H1 (cell line): ENCODE results near the gene DDA1. TPM values are rescaled to one million over a fixed set of nuclear protein-coding genes. Genes with fewer than 3 reads are reported as not detected.

Source experiments
- CTCF ChIA-PET: fragments of 300-600 bp; sonication (Branson Sonifier 250); formaldehyde crosslinking; loops from one replicate; lab custom pipeline; 2021; ENCODE audit not compliant: partially characterized antibody; lab: Charles Lee
- POLR2A ChIA-PET: fragments of 300-600 bp; sonication (Branson Sonifier 250); formaldehyde crosslinking; loops from one replicate; lab custom pipeline; 2021; ENCODE audit warnings: inconsistent platforms; ENCODE audit not compliant: partially characterized antibody; lab: Charles Lee
- DNase-seq, 2 experiments: peaks; one replicate each; pipeline versions ENCODE4 v3.0.0 to v3.0.0-alpha.2; 2010 to 2022; ENCODE audit warnings: low spot score in 2 of 2, low read depth in 1 of 2, mixed read lengths in 1 of 2
- FAIRE-seq: peaks from 2 replicates; lab custom pipeline; 2011; peaks lifted over from hg19 to GRCh38; lab: Jason Lieb, UNC
- H2AFZ ChIP-seq: 2 replicates; pipeline ENCODE4 v1.8.1; 2012; ENCODE audit warnings: low read length, inconsistent platforms
- H2AK5ac ChIP-seq: 2 replicates; pipeline ENCODE4 v1.6.1; 2013; ENCODE audit warnings: low read depth, low read length
- H2BK120ac ChIP-seq: replicated peaks from 2 replicates; pipeline ENCODE3; 2013; ENCODE audit warnings: low read depth, low read length, inconsistent platforms
- H2BK12ac ChIP-seq: 2 replicates; pipeline ENCODE4 v1.6.1; 2013; ENCODE audit warnings: low read depth, low read length
- H2BK15ac ChIP-seq: 2 replicates; pipeline ENCODE4 v1.6.1; 2013; ENCODE audit warnings: low read length
- H2BK20ac ChIP-seq: 2 replicates; pipeline ENCODE4 v1.6.1; 2013; ENCODE audit warnings: low read length
- H2BK5ac ChIP-seq: 2 replicates; pipeline ENCODE4 v1.6.1; 2013; ENCODE audit warnings: low read depth, low read length
- H3K14ac ChIP-seq: 2 replicates; pipeline ENCODE4 v1.6.1; 2013; ENCODE audit warnings: inconsistent platforms; ENCODE audit not compliant: insufficient read length
- H3K18ac ChIP-seq: 2 replicates; pipeline ENCODE4 v1.6.1; 2013; ENCODE audit warnings: low read length; ENCODE audit errors: extremely low read depth
- H3K23ac ChIP-seq: 2 replicates; pipeline ENCODE4 v1.6.1; 2013; ENCODE audit warnings: inconsistent platforms; ENCODE audit not compliant: insufficient read length
- H3K23me2 ChIP-seq: 2 replicates; pipeline ENCODE4 v1.6.1; 2013; ENCODE audit warnings: low read depth, low read length
- H3K27ac ChIP-seq: 2 replicates; pipeline ENCODE4 v1.6.1; 2011; ENCODE audit warnings: low read depth, low read length, inconsistent platforms
- H3K27me3 ChIP-seq, 4 experiments: replicated peaks in 1 of 4; 1 replicate in 1 of 4; 2 replicates in 3 of 4; pipeline versions ENCODE4 v1.6.1 to v1.8.1; 2011 to 2013; ENCODE audit warnings: low read length in 3 of 4, mild to moderate bottlenecking in 3 of 4, inconsistent platforms in 2 of 4, mixed read lengths in 2 of 4, moderate library complexity in 1 of 4; ENCODE audit not compliant: control insufficient read depth in 3 of 4, insufficient read depth in 3 of 4; ENCODE audit errors: extremely low read depth in 1 of 4
- H3K36me3 ChIP-seq, 4 experiments: 2 replicates each; pipeline versions ENCODE4 v1.6.1 to v1.8.1; 2011 to 2013; ENCODE audit warnings: mild to moderate bottlenecking in 4 of 4, low read length in 3 of 4, moderate library complexity in 2 of 4, control low read depth in 1 of 4, inconsistent platforms in 1 of 4; ENCODE audit not compliant: insufficient read depth in 4 of 4, control insufficient read depth in 2 of 4
- H3K4ac ChIP-seq: replicated peaks from 2 replicates; pipeline ENCODE3; 2013; ENCODE audit warnings: low read length, low read depth, mixed read lengths, inconsistent platforms; ENCODE audit not compliant: insufficient read length
- H3K4me1 ChIP-seq, 4 experiments: replicated peaks in 1 of 4; 1 replicate in 1 of 4; 2 replicates in 3 of 4; pipeline versions ENCODE4 v1.6.1 to v1.8.1; 2011 to 2013; ENCODE audit warnings: low read length in 3 of 4, inconsistent platforms in 2 of 4, mixed read lengths in 1 of 4; ENCODE audit not compliant: insufficient read depth in 4 of 4, control insufficient read depth in 3 of 4
- H3K4me2 ChIP-seq, 2 experiments: 2 replicates each; pipeline versions ENCODE4 v1.6.1 to v1.8.1; 2011 to 2013; ENCODE audit warnings: low read depth in 2 of 2, low read length in 2 of 2, control low read depth in 1 of 2, inconsistent platforms in 1 of 2, mild to moderate bottlenecking in 1 of 2; ENCODE audit not compliant: insufficient read depth in 1 of 2
- H3K4me3 ChIP-seq, 4 experiments: fragments of 200-600, 300-600 bp in 1 of 4; sonication (generic), shearing (Covaris generic), sonication (Bioruptor Twin) in 1 of 4; 2 replicates each; pipeline versions ENCODE4 v1.5.1 to v1.8.1; 2011 to 2016; ENCODE audit warnings: low read length in 4 of 4, low read depth in 3 of 4, control low read depth in 2 of 4, inconsistent platforms in 2 of 4, mild to moderate bottlenecking in 2 of 4, mixed read lengths in 1 of 4, moderate library complexity in 1 of 4; ENCODE audit not compliant: insufficient read depth in 2 of 4; ENCODE audit errors: extremely low read depth in 1 of 4
- H3K56ac ChIP-seq: replicated peaks from 2 replicates; pipeline ENCODE3; 2013; ENCODE audit warnings: low read depth, mild to moderate bottlenecking, mixed read lengths, low read length, inconsistent platforms; ENCODE audit not compliant: insufficient read length
- H3K79me1 ChIP-seq: 2 replicates; pipeline ENCODE4 v1.6.1; 2013; ENCODE audit warnings: low read depth, low read length, control low read depth
- H3K79me2 ChIP-seq, 2 experiments: 2 replicates each; pipeline versions ENCODE4 v1.6.1 to v1.8.1; 2012 to 2013; ENCODE audit warnings: low read length in 2 of 2, mild to moderate bottlenecking in 2 of 2, inconsistent platforms in 1 of 2; ENCODE audit not compliant: insufficient read depth in 2 of 2, control insufficient read depth in 1 of 2
- H3K9ac ChIP-seq, 4 experiments: replicated peaks in 1 of 4; 1 replicate in 1 of 4; 2 replicates in 3 of 4; pipeline versions ENCODE4 v1.6.1 to v1.8.1; 2011 to 2013; ENCODE audit warnings: low read depth in 3 of 4, low read length in 3 of 4, control low read depth in 2 of 4, mild to moderate bottlenecking in 2 of 4, moderate library complexity in 2 of 4, inconsistent platforms in 1 of 4; ENCODE audit errors: extremely low read depth in 1 of 4
- H3K9me3 ChIP-seq, 2 experiments: 2 replicates each; pipeline versions ENCODE4 v1.6.1 to v1.8.1; 2012 to 2013; ENCODE audit warnings: mild to moderate bottlenecking in 2 of 2, moderate library complexity in 2 of 2, control low read depth in 1 of 2, inconsistent platforms in 1 of 2, low read depth in 1 of 2, low read length in 1 of 2, mixed read lengths in 1 of 2; ENCODE audit not compliant: insufficient read depth in 2 of 2
- H4K20me1 ChIP-seq, 2 experiments: replicated peaks in 1 of 2; 2 replicates each; pipeline versions ENCODE3 to v1.8.1; 2011 to 2013; ENCODE audit warnings: inconsistent platforms in 2 of 2, low read length in 2 of 2, mild to moderate bottlenecking in 1 of 2; ENCODE audit not compliant: insufficient read depth in 2 of 2, control insufficient read depth in 1 of 2
- H4K5ac ChIP-seq: 2 replicates; pipeline ENCODE4 v1.6.1; 2013; ENCODE audit warnings: low read length, low read depth, mixed read lengths, inconsistent platforms; ENCODE audit not compliant: insufficient read length
- H4K8ac ChIP-seq: 2 replicates; pipeline ENCODE4 v1.8.0; 2013; ENCODE audit warnings: mild to moderate bottlenecking, moderate library complexity, low read length, inconsistent platforms; ENCODE audit not compliant: insufficient read depth; ENCODE audit errors: extremely low read depth
- H4K91ac ChIP-seq: replicated peaks from 2 replicates; pipeline ENCODE3; 2013; ENCODE audit warnings: low read length, mixed read lengths, inconsistent platforms; ENCODE audit not compliant: insufficient read length
- CHD1 ChIP-seq: IDR thresholded peaks from 2 replicates; pipeline ENCODE4 v1.6.1; 2012; ENCODE audit warnings: low read depth, low read length, improper control_type of control experiment
- JUND ChIP-seq: IDR thresholded peaks from 2 replicates; pipeline ENCODE4 v1.6.1; 2011; ENCODE audit warnings: mild to moderate bottlenecking, improper control_type of control experiment, low read length
- SP1 ChIP-seq: IDR thresholded peaks from 2 replicates; pipeline ENCODE4 v1.6.1; 2011; ENCODE audit warnings: low read depth, low read length
- SUZ12 ChIP-seq: fragments of 200-600 bp; sonication (generic); IDR thresholded peaks from 2 replicates; pipeline ENCODE4 v1.6.1; 2012; ENCODE audit warnings: mild to moderate bottlenecking, inconsistent platforms, low read length, moderate library complexity, mixed read lengths
- TAF7 ChIP-seq: optimal IDR thresholded peaks from 2 replicates; pipeline ENCODE3; 2011; ENCODE audit warnings: low read depth, mild to moderate bottlenecking, inconsistent platforms, low read length, moderate library complexity, borderline replicate concordance
- TCF12 ChIP-seq: IDR thresholded peaks from 2 replicates; pipeline ENCODE4 v1.6.1; 2011; ENCODE audit warnings: low read depth, mild to moderate bottlenecking, low read length
- ZNF274 ChIP-seq: IDR thresholded peaks from 2 replicates; pipeline ENCODE4 v1.7.0; 2012; ENCODE audit warnings: low read length, borderline replicate concordance; ENCODE audit errors: extremely low read depth
- WGBS, 2 experiments: shearing (Covaris generic) in 1 of 2; methylation state at CpG; one replicate each; pipeline versions ENCODE4 v1.1.6 to v1.1.7; 2013 to 2015; ENCODE audit warnings: low lambda C conversion rate in 2 of 2, mixed read lengths in 2 of 2, inconsistent platforms in 1 of 2, low coverage in 1 of 2, missing lambda C conversion rate in 1 of 2; ENCODE audit not compliant: insufficient replicate concordance in 2 of 2, insufficient coverage in 1 of 2, insufficient read length in 1 of 2; ENCODE audit errors: extremely low coverage in 1 of 2, missing lambda C conversion rate in 1 of 2; 5-methylcytosine and 5-hydroxymethylcytosine counted together
- polyA plus RNA-seq, 7 experiments: library from polyadenylated mRNA; depleted of rRNA in 3 of 7; stranded (reverse) in 5 of 7; unstranded in 2 of 7; fragments of >200 nt in 5 of 7; fragments of 200-250 nt in 2 of 7; gene quantifications; 1 replicate in 5 of 7; 2 replicates in 1 of 7; 4 replicates in 1 of 7; pipeline versions ENCODE4 v1.2.1 to v1.2.3, GENCODE V29; 2011 to 2013; ENCODE audit warnings: missing spikeins in 2 of 7, mixed read lengths in 2 of 7
- total RNA-seq: library from RNA; stranded (reverse); fragmentation: NEBNext Ultra II Directional; extraction: Animal tissue kit (Norgen Biotek cat#: 25700); gene quantifications from 2 replicates; pipeline ENCODE4 v1.2.1, GENCODE V29; 2021
- TF ChIP-seq, protein P1 (sequence below): IDR thresholded peaks from 2 replicates; pipeline ENCODE4 v1.6.1; 2011; ENCODE audit warnings: low read depth, mild to moderate bottlenecking, low read length; ENCODE audit not compliant: insufficient read depth

The DDA1 gene
- total and polyA plus RNA-seq, 2 of the 8 experiments (the other 6 are each of a cell fraction or from before 2014, with no cell fraction given), result 29.2 to 34.5 TPM

DNA sequence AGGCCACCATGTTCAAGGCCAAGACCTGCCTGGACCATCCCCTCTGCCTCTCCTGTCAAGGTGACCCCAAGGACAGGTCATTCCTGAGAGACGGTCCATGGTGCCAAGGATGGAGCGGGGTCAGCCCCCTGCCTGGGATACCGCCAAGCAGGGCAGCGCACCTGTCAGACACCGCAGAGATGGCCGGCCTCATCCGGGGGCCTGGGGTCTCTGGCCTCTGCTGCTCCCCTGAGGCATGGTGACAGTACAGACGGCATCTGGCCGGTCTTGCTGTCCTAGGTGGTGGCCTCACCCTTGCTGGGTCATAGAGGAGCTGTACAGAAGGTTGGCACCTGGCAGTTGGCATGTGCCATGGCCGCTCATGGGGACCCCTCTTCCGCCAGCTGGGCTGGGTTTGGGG, 11.1 kb downstream of the DDA1 start:
- Histone ChIP-seq H3K27ac (no peak overlapping the region), H4K5ac (no peak overlapping the region), H3K23ac (no peak overlapping the region), H3K9ac (no peak overlapping the region), H2AFZ (no peak overlapping the region), H3K79me1 (no peaks in the 10 kb centered on the region; the same call in 1 of the 2 replicates), H4K91ac (no peak overlapping the region), H3K56ac (no peak overlapping the region), H4K20me1 (peaks cover 0 to 3% of the 10 kb centered on the region in 2 experiments), H3K4ac (no peak overlapping the region), H3K4me2 (no peak overlapping the region), H3K27me3 (no peaks in the 10 kb centered on the region), H3K18ac (no peak overlapping the region), H3K14ac (no peak overlapping the region), H2BK5ac (no peak overlapping the region), H3K4me3 (no peak overlapping the region), H3K4me1 (no peaks in the 10 kb centered on the region; a peak in 1 of 7 replicates), H3K9me3 (no peaks in the 10 kb centered on the region), H3K23me2 (no peaks in the 10 kb centered on the region), H2BK20ac (no peak overlapping the region), H2AK5ac (no peak overlapping the region), H4K8ac (no peak overlapping the region), H3K79me2 (no peaks in the 10 kb centered on the region), H2BK120ac (no peak overlapping the region), H2BK15ac (no peak overlapping the region), H2BK12ac (no peak overlapping the region), H3K36me3 (peaks cover 2 to 38% (median 18%) of the 10 kb centered on the region in 4 experiments; a peak in 5 of 8 replicates)
- TF ChIP-seq, protein P1, sequence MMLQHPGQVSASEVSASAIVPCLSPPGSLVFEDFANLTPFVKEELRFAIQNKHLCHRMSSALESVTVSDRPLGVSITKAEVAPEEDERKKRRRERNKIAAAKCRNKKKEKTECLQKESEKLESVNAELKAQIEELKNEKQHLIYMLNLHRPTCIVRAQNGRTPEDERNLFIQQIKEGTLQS, result no peak
- no peak for TF ChIP-seq SP1
- TF ChIP-seq JUND, result no peak
- no peak for TF ChIP-seq ZNF274
- no peak for TF ChIP-seq SUZ12
- no peak for TF ChIP-seq CHD1
- no peak for TF ChIP-seq TCF12
- no peak for TF ChIP-seq TAF7
- POLR2A ChIA-PET, result interaction anchor here (0.9 to 17.1 kb wide), 5 partner anchors 10 to 84 kb away, joined by 4 to 329 read pairs (median 5); partner anchors contain the start of genes ABHD8, ANO8, DDA1 and GTPBP3
- FAIRE-seq (no peak), DNase-seq (no peak)
- 86% methylated on average over 11 of the region's 11 CpGs; no CpG with 5 or more reads in 1 of the 2 experiments for WGBS, 2 experiments
- CTCF ChIA-PET, result interaction anchor here (0.6 to 1.1 kb wide), 3 partner anchors 13 to 66 kb away, joined by 3 to 4 read pairs (median 3); no protein-coding TSS in a partner anchor
